Osteocyte (in vitro differentiated cells): ENCODE data around the gene NCOA7. TPM values are rescaled to one million over a fixed set of nuclear protein-coding genes. Genes with fewer than 3 reads are reported as not detected.

ENCODE experiments used
- DNase-seq: peaks from one replicate; pipeline ENCODE4 v3.0.0; 2021; ENCODE audit warnings: mixed read lengths; ENCODE audit not compliant: unreplicated experiment; ENCODE audit errors: extremely low spot score
- H3K27ac Mint-ChIP-seq: one replicate; pipeline ENCODE4 v1.8.0; 2021; ENCODE audit warnings: mild to moderate bottlenecking, mixed read lengths; ENCODE audit not compliant: unreplicated experiment
- H3K27me3 Mint-ChIP-seq: one replicate; pipeline ENCODE4 v1.8.0; 2021; ENCODE audit warnings: mixed read lengths; ENCODE audit not compliant: unreplicated experiment
- H3K36me3 Mint-ChIP-seq: one replicate; pipeline ENCODE4 v1.8.0; 2021; ENCODE audit warnings: mixed read lengths; ENCODE audit not compliant: unreplicated experiment
- H3K4me1 Mint-ChIP-seq: one replicate; pipeline ENCODE4 v1.8.0; 2021; ENCODE audit warnings: mixed read lengths; ENCODE audit not compliant: unreplicated experiment
- H3K4me3 Mint-ChIP-seq: one replicate; pipeline ENCODE4 v1.8.0; 2021; ENCODE audit warnings: mild to moderate bottlenecking, moderate library complexity, mixed read lengths; ENCODE audit not compliant: unreplicated experiment
- H3K9me3 Mint-ChIP-seq: one replicate; pipeline ENCODE4 v1.8.0; 2021; ENCODE audit warnings: mixed read lengths; ENCODE audit not compliant: unreplicated experiment
- total RNA-seq: library from RNA; stranded (reverse); gene quantifications from 2 replicates; pipeline ENCODE4 v1.2.1, GENCODE V29; 2021
- TF ChIP-seq, protein P1 (sequence below): fragments of 200-600 bp; sonication (generic); IDR thresholded peaks from 2 replicates; pipeline ENCODE4 v1.5.0; 2021; ENCODE audit warnings: antibody characterized with exemption, mild to moderate bottlenecking, moderate library complexity

The NCOA7 gene
- total RNA-seq, 1 donor from 2014 or later = 65.7 TPM

- peaks cover 6% of the 10 kb centered on the region for H3K4me1 Mint-ChIP-seq
- TF ChIP-seq, protein P1, sequence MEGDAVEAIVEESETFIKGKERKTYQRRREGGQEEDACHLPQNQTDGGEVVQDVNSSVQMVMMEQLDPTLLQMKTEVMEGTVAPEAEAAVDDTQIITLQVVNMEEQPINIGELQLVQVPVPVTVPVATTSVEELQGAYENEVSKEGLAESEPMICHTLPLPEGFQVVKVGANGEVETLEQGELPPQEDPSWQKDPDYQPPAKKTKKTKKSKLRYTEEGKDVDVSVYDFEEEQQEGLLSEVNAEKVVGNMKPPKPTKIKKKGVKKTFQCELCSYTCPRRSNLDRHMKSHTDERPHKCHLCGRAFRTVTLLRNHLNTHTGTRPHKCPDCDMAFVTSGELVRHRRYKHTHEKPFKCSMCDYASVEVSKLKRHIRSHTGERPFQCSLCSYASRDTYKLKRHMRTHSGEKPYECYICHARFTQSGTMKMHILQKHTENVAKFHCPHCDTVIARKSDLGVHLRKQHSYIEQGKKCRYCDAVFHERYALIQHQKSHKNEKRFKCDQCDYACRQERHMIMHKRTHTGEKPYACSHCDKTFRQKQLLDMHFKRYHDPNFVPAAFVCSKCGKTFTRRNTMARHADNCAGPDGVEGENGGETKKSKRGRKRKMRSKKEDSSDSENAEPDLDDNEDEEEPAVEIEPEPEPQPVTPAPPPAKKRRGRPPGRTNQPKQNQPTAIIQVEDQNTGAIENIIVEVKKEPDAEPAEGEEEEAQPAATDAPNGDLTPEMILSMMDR = no peak
- DNase-seq = no peak
- no peak overlapping the region for H3K27ac Mint-ChIP-seq
- no peaks in the 10 kb centered on the region for H3K9me3 Mint-ChIP-seq
- no peaks in the 10 kb centered on the region for H3K36me3 Mint-ChIP-seq
- H3K4me3 Mint-ChIP-seq = no peak overlapping the region
- no peaks in the 10 kb centered on the region for H3K27me3 Mint-ChIP-seq
Measured at GRCh38 chr6:125959041-125959440, 168.3 kb downstream of the NCOA7 start.

GRCh38 chr6:125961117-125961516 is 170.4 kb downstream of the NCOA7 start:
- Mint-ChIP-seq H3K4me1 (peaks cover 4% of the 10 kb centered on the region), H3K4me3 (no peak overlapping the region), H3K27me3 (no peaks in the 10 kb centered on the region), H3K27ac (no peak overlapping the region), H3K36me3 (no peaks in the 10 kb centered on the region), H3K9me3 (no peaks in the 10 kb centered on the region)
- TF ChIP-seq, protein P1 = no peak
- no peak for DNase-seq

GRCh38 chr6:125962900-125963497 is 172.2 kb downstream of the NCOA7 start:
- H3K4me3 Mint-ChIP-seq = no peak overlapping the region

GRCh38 chr6:125963817-125964216 is 173.1 kb downstream of the NCOA7 start:
- Mint-ChIP-seq H3K36me3 (peaks cover 17% of the 10 kb centered on the region), H3K4me3 (no peak overlapping the region), H3K27me3 (no peaks in the 10 kb centered on the region), H3K4me1 (peaks cover 3% of the 10 kb centered on the region), H3K27ac (no peak overlapping the region), H3K9me3 (no peaks in the 10 kb centered on the region)
- no peak for DNase-seq
- TF ChIP-seq, protein P1 = no peak

More at GRCh38 chr6:125962900-125963497, 172.2 kb downstream of the NCOA7 start:
- H3K27ac Mint-ChIP-seq = no peak overlapping the region
- DNase-seq = no peak
- peaks cover 3% of the 10 kb centered on the region for H3K4me1 Mint-ChIP-seq
- peaks cover 9% of the 10 kb centered on the region for H3K36me3 Mint-ChIP-seq
- no peaks in the 10 kb centered on the region for H3K27me3 Mint-ChIP-seq
- TF ChIP-seq, protein P1 = no peak
- H3K9me3 Mint-ChIP-seq = no peaks in the 10 kb centered on the region

- no peak overlapping the region for H3K27ac Mint-ChIP-seq
- TF ChIP-seq, protein P1 = no peak
- DNase-seq = no peak
- no peaks in the 10 kb centered on the region for H3K9me3 Mint-ChIP-seq
- peaks cover 22% of the 10 kb centered on the region for H3K36me3 Mint-ChIP-seq
- H3K4me3 Mint-ChIP-seq = no peak overlapping the region
- no peaks in the 10 kb centered on the region for H3K27me3 Mint-ChIP-seq
- peaks cover 3% of the 10 kb centered on the region for H3K4me1 Mint-ChIP-seq
Measured at GRCh38 chr6:125966569-125966968, 175.8 kb downstream of the NCOA7 start.
